HEK293 (cell line): ENCODE measurements around the gene CAMKK1.
A peak's percentile ranks its signal among the peaks of the same experiment; 100 is the strongest.

Source experiments
- CTCF ChIA-PET: fragments of 350-600 bp; formaldehyde crosslinking; extraction: SDS; loops from one replicate; lab custom pipeline; 2021; ENCODE audit warnings: antibody characterized with exemption; lab: Yijun Ruan, JAX
- POLR2A ChIA-PET: fragments of 300-600 bp; formaldehyde crosslinking; extraction: SDS; loops from one replicate; lab custom pipeline; 2020; ENCODE audit warnings: antibody characterized with exemption, inconsistent platforms; lab: Yijun Ruan, JAX
- H3K27ac ChIP-seq: fragments of 200-500 bp; sonication (Bioruptor generic); 2 replicates; pipeline ENCODE4 v1.5.1; 2014; ENCODE audit warnings: low read depth, low read length, control low read depth, inconsistent platforms; ENCODE audit errors: extremely low read depth
- H3K36me3 ChIP-seq, 2 experiments: fragments of 200-500 bp in 1 of 2; sonication (Bioruptor generic) in 1 of 2; 1 replicate in 1 of 2; 2 replicates in 1 of 2; pipeline ENCODE4 v1.5.1; 2014 to 2017; ENCODE audit warnings: inconsistent platforms in 2 of 2, low read length in 2 of 2; ENCODE audit not compliant: control insufficient read depth in 2 of 2, insufficient read depth in 1 of 2
- H3K4me1 ChIP-seq: fragments of 200-500 bp; sonication (Bioruptor generic); 2 replicates; pipeline ENCODE4 v1.5.1; 2014; ENCODE audit warnings: mild to moderate bottlenecking, low read length, inconsistent platforms; ENCODE audit not compliant: control insufficient read depth, insufficient read depth
- H3K4me3 ChIP-seq: 2 replicates; pipeline ENCODE4 v1.5.1; 2011; ENCODE audit warnings: low read depth, mild to moderate bottlenecking, control low read depth, low read length, moderate library complexity
- H3K9me3 ChIP-seq: fragments of 200-500 bp; sonication (Bioruptor generic); 2 replicates; pipeline ENCODE4 v1.5.1; 2014; ENCODE audit warnings: low read depth, low read length, inconsistent platforms; ENCODE audit not compliant: control insufficient read depth, insufficient read depth
- BCL11B ChIP-seq: fragments of 450-650 bp; formaldehyde crosslinking; IDR thresholded peaks from 2 replicates; pipeline ENCODE4 v1.5.1; 2016; ENCODE audit warnings: low read depth, missing biosample characterization, missing genetic modification characterization
- FEZF1 ChIP-seq: fragments of 450-650 bp; formaldehyde crosslinking; IDR thresholded peaks from 2 replicates; pipeline ENCODE4 v1.5.1; 2016; ENCODE audit warnings: missing biosample characterization, missing genetic modification characterization
- GLI2 ChIP-seq: fragments of 450-650 bp; formaldehyde crosslinking; IDR thresholded peaks from 2 replicates; pipeline ENCODE4; 2017; ENCODE audit warnings: missing biosample characterization, missing genetic modification characterization, low read depth, borderline replicate concordance
- HOXC10 ChIP-seq: sonication (generic); formaldehyde crosslinking; IDR thresholded peaks from 2 replicates; pipeline ENCODE4 v1.8.1; 2023; ENCODE audit warnings: mild to moderate bottlenecking, missing genetic modification reagents
- KLF16 ChIP-seq: fragments of 450-650 bp; formaldehyde crosslinking; IDR thresholded peaks from 2 replicates; pipeline ENCODE4 v1.5.1; 2017; ENCODE audit warnings: missing biosample characterization, missing genetic modification characterization
- PBX3 ChIP-seq: sonication (generic); formaldehyde crosslinking; IDR thresholded peaks from 2 replicates; pipeline ENCODE4 v1.8.1; 2022; ENCODE audit warnings: mild to moderate bottlenecking, moderate library complexity, missing genetic modification reagents
- PRDM2 ChIP-seq: fragments of 450-650 bp; formaldehyde crosslinking; IDR thresholded peaks from 2 replicates; pipeline ENCODE4 v1.5.1; 2016; ENCODE audit warnings: missing biosample characterization, missing genetic modification characterization, borderline replicate concordance
- RBAK ChIP-seq: fragments of 450-650 bp; formaldehyde crosslinking; IDR thresholded peaks from 2 replicates; pipeline ENCODE4 v1.5.1; 2016; ENCODE audit warnings: missing biosample characterization, missing genetic modification characterization
- SP2 ChIP-seq: fragments of 450-650 bp; formaldehyde crosslinking; IDR thresholded peaks from 2 replicates; pipeline ENCODE4 v1.5.1; 2016; ENCODE audit warnings: missing biosample characterization, missing genetic modification characterization
- YY1 ChIP-seq: fragments of 450-650 bp; formaldehyde crosslinking; IDR thresholded peaks from 2 replicates; pipeline ENCODE4 v1.5.1; 2018; ENCODE audit warnings: missing biosample characterization, missing genetic modification characterization
- ZBTB11 ChIP-seq: fragments of 450-650 bp; formaldehyde crosslinking; conservative IDR thresholded peaks from 2 replicates; pipeline ENCODE4 v1.5.1; 2016; ENCODE audit warnings: low read depth, missing biosample characterization, missing genetic modification characterization
- ZBTB17 ChIP-seq: fragments of 450-650 bp; formaldehyde crosslinking; IDR thresholded peaks from 2 replicates; pipeline ENCODE4 v1.5.1; 2016; ENCODE audit warnings: missing biosample characterization, missing genetic modification characterization
- ZBTB21 ChIP-seq: fragments of 450-650 bp; formaldehyde crosslinking; IDR thresholded peaks from 2 replicates; pipeline ENCODE4 v1.5.1; 2017; ENCODE audit warnings: missing biosample characterization, missing genetic modification characterization
- ZBTB48 ChIP-seq: fragments of 450-650 bp; formaldehyde crosslinking; IDR thresholded peaks from 2 replicates; pipeline ENCODE4 v1.5.1; 2016; ENCODE audit warnings: missing biosample characterization, missing genetic modification characterization
- ZIC2 ChIP-seq: fragments of 450-650 bp; formaldehyde crosslinking; IDR thresholded peaks from 2 replicates; pipeline ENCODE4 v1.5.1; 2016; ENCODE audit warnings: missing biosample characterization, missing genetic modification characterization
- ZNF10 ChIP-seq: fragments of 450-650 bp; formaldehyde crosslinking; IDR thresholded peaks from 2 replicates; pipeline ENCODE4 v1.5.1; 2017; ENCODE audit warnings: missing biosample characterization, missing genetic modification characterization
- ZNF112 ChIP-seq: fragments of 450-650 bp; formaldehyde crosslinking; IDR thresholded peaks from 2 replicates; pipeline ENCODE4 v1.5.0; 2017; ENCODE audit warnings: missing biosample characterization, missing genetic modification characterization
- ZNF223 ChIP-seq: fragments of 450-650 bp; formaldehyde crosslinking; IDR thresholded peaks from 2 replicates; pipeline ENCODE4 v1.5.1; 2016; ENCODE audit warnings: missing biosample characterization, missing genetic modification characterization
- ZNF266 ChIP-seq: fragments of 450-650 bp; formaldehyde crosslinking; IDR thresholded peaks from 2 replicates; pipeline ENCODE4 v1.5.1; 2016; ENCODE audit warnings: missing biosample characterization, missing genetic modification characterization, low read depth
- ZNF302 ChIP-seq: fragments of 450-650 bp; formaldehyde crosslinking; IDR thresholded peaks from 2 replicates; pipeline ENCODE4 v1.5.1; 2016; ENCODE audit warnings: missing biosample characterization, missing genetic modification characterization, low read depth
- ZNF341 ChIP-seq: fragments of 450-650 bp; formaldehyde crosslinking; IDR thresholded peaks from 2 replicates; pipeline ENCODE4; 2016; ENCODE audit warnings: low read depth, missing biosample characterization, missing genetic modification characterization
- ZNF350 ChIP-seq: fragments of 450-650 bp; formaldehyde crosslinking; IDR thresholded peaks from 2 replicates; pipeline ENCODE4 v1.5.0; 2017; ENCODE audit warnings: missing biosample characterization, mild to moderate bottlenecking, missing genetic modification characterization
- ZNF423 ChIP-seq: fragments of 450-650 bp; formaldehyde crosslinking; IDR thresholded peaks from 2 replicates; pipeline ENCODE4 v1.5.1; 2016; ENCODE audit warnings: missing biosample characterization, missing genetic modification characterization
- ZNF488 ChIP-seq: fragments of 450-650 bp; formaldehyde crosslinking; IDR thresholded peaks from 2 replicates; pipeline ENCODE4 v1.5.1; 2016; ENCODE audit warnings: missing biosample characterization, missing genetic modification characterization
- ZNF530 ChIP-seq: fragments of 450-650 bp; formaldehyde crosslinking; IDR thresholded peaks from 2 replicates; pipeline ENCODE4 v1.5.1; 2016; ENCODE audit warnings: low read depth, missing biosample characterization, missing genetic modification characterization
- ZNF555 ChIP-seq: fragments of 450-650 bp; formaldehyde crosslinking; conservative IDR thresholded peaks from 2 replicates; pipeline ENCODE4 v1.5.1; 2017; ENCODE audit warnings: missing biosample characterization, mild to moderate bottlenecking, missing genetic modification characterization, inconsistent platforms
- ZNF585B ChIP-seq: fragments of 450-650 bp; formaldehyde crosslinking; IDR thresholded peaks from 2 replicates; pipeline ENCODE4 v1.5.1; 2016; ENCODE audit warnings: missing biosample characterization, missing genetic modification characterization
- ZNF776 ChIP-seq: fragments of 450-650 bp; formaldehyde crosslinking; IDR thresholded peaks from 2 replicates; pipeline ENCODE4 v1.5.0; 2017; ENCODE audit warnings: missing biosample characterization, missing genetic modification characterization, borderline replicate concordance
- ZNF843 ChIP-seq: fragments of 450-650 bp; formaldehyde crosslinking; IDR thresholded peaks from 2 replicates; pipeline ENCODE4 v1.5.1; 2016; ENCODE audit warnings: missing biosample characterization, missing genetic modification characterization
- ZXDB ChIP-seq: fragments of 450-650 bp; formaldehyde crosslinking; IDR thresholded peaks from 2 replicates; pipeline ENCODE4 v1.5.1; 2016; ENCODE audit warnings: missing biosample characterization, missing genetic modification characterization

The CAMKK1 gene

GRCh38 chr17:3891626-3892094 lies 1.2 kb downstream of the CAMKK1 start:
- peak overlapping the region; percentile 72; the same call in 1 of the 2 replicates for H3K27ac ChIP-seq
- H3K4me3 ChIP-seq, result peak overlapping the region; percentile 56
- no peaks in the 10 kb centered on the region for H3K9me3 ChIP-seq
- ChIA-PET CTCF (interaction anchor here (0.7 to 1.6 kb wide), 2 partner anchors 28 to 157 kb away, joined by 3 read pairs; no protein-coding TSS in a partner anchor), POLR2A (no interaction called here)
- H3K36me3 ChIP-seq, result no peaks in the 10 kb centered on the region
- H3K4me1 ChIP-seq, result peaks cover 42% of the 10 kb centered on the region
- TF ChIP-seq ZBTB11 (tag by site-specific recombination) (no peak), ZNF488 (tag by site-specific recombination) (no peak), ZNF350 (tag by site-specific recombination) (no peak), ZBTB21 (no peak), ZNF223 (tag by site-specific recombination) (no peak), ZNF555 (no peak), GLI2 (tag by site-specific recombination) (no peak), BCL11B (tag by site-specific recombination) (no peak), PRDM2 (tag by site-specific recombination) (no peak), ZNF302 (no peak), ZNF843 (no peak), ZXDB (tag by site-specific recombination) (no peak), ZNF341 (tag by site-specific recombination) (no peak), ZNF112 (no peak), ZIC2 (tag by site-specific recombination) (peak; percentile 94), HOXC10 (CRISPR knock-in tag) (no peak), ZNF423 (peak; percentile 65), KLF16 (tag by site-specific recombination) (no peak), SP2 (tag by site-specific recombination) (no peak), ZNF530 (tag by site-specific recombination) (no peak), ZNF10 (tag by site-specific recombination) (no peak), YY1 (no peak), ZBTB17 (tag by site-specific recombination) (peak; percentile 61), PBX3 (CRISPR knock-in tag) (no peak), ZNF266 (no peak), RBAK (tag by site-specific recombination) (no peak), FEZF1 (tag by site-specific recombination) (no peak), ZBTB48 (tag by site-specific recombination) (no peak), ZNF776 (tag by site-specific recombination) (no peak), ZNF585B (tag by site-specific recombination) (no peak; the same call in 1 of the 2 replicates)
